ENCODE data around the gene PCK2.
A peak's percentile ranks its signal among the peaks of the same experiment; 100 is the strongest.

The PCK2 gene

GRCh38 chr14:24115422-24116127, 21.5 kb downstream of the PCK2 start:
- no peak for DNase-seq (ENCODE audit: low read depth, low spot score)

DNA sequence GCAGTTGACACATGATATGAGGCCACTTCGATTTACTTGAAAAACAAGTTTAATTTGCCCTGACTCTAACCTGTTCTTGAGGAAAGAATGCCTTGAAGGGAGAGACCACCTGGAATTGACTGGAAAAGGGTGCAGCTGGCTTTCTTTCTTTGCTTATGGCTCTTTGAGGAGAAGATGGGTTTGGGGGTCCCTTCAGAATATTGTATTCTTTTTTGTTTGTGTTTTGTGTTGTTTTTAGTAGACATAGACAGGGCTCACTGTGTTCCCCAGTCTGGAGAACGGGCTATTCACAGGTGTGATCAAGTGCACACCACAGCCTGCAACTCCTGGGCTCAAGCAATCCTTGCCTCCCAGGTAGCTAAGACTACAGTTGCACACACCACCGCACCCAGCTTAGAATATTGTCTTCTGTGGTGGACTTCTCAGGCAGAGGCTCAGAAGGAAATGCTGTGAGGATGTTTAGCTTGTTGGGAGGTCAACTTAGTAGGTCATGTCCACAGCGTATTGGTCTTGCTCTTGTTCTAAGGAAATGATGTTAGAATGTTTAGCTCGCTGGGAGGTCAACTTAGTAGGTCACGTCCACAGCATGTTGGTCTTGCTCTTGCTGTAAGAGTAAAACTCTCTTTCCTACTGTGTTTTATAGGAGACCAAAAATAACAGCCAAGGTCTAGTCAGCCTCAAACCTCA, 22.2 kb downstream of the PCK2 start:
- DNase-seq (ENCODE audit: low read depth, low spot score) = no peak

DNA sequence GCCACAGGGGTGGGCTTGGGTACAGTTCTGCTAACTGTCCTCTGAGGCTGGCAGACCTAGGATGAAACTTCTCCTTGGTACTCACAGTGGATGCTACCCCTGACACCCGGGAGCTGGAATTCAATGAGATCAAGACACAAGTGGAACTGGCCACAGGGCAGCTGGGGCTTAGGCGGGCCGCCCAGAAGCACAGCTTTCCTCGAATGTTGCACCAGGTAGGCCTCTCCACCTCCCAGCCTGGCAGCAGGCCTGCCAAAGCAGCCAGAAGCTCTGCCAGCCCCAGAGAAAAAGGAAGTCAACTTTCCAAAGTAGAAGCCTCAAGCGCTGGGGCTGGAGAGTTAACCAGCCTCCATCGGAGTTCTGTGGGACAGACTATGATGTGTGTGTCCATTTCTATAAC, 23.1 kb downstream of the PCK2 start:
- no peak for DNase-seq (ENCODE audit: low read depth, low spot score)

- DNase-seq (ENCODE audit: low read depth, low spot score) = no peak
These were observed 25.6 kb downstream of the PCK2 start for GRCh38 chr14:24119691-24120090.

GRCh38 chr14:24121210-24121609, 27.1 kb downstream of the PCK2 start:
- DNase-seq (ENCODE audit: low read depth, low spot score) = no peak

DNA sequence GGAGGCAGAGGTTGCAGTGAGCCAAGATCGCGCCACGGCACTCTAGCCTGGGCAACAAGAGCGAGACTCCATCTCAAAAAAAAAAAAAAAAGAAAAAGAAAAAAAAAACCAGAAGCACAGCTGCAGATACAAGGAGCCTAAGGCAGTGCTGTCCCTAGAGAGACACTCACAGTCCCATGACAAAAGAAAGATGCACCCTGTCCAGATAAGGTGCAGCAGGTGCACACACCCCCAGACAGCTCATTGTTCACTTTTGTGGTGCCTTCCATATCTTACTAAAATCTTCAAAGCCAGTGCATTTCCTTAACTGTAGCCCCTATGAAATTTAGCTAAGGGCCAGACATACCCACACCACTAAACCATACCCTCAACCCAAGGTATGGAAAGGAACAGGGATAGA, 28.3 kb downstream of the PCK2 start:
- DNase-seq (ENCODE audit: low read depth, low spot score) = no peak

- DNase-seq (ENCODE audit: low read depth, low spot score) = no peak
These were observed 28.8 kb downstream of the PCK2 start for GRCh38 chr14:24122898-24123297.

DNA sequence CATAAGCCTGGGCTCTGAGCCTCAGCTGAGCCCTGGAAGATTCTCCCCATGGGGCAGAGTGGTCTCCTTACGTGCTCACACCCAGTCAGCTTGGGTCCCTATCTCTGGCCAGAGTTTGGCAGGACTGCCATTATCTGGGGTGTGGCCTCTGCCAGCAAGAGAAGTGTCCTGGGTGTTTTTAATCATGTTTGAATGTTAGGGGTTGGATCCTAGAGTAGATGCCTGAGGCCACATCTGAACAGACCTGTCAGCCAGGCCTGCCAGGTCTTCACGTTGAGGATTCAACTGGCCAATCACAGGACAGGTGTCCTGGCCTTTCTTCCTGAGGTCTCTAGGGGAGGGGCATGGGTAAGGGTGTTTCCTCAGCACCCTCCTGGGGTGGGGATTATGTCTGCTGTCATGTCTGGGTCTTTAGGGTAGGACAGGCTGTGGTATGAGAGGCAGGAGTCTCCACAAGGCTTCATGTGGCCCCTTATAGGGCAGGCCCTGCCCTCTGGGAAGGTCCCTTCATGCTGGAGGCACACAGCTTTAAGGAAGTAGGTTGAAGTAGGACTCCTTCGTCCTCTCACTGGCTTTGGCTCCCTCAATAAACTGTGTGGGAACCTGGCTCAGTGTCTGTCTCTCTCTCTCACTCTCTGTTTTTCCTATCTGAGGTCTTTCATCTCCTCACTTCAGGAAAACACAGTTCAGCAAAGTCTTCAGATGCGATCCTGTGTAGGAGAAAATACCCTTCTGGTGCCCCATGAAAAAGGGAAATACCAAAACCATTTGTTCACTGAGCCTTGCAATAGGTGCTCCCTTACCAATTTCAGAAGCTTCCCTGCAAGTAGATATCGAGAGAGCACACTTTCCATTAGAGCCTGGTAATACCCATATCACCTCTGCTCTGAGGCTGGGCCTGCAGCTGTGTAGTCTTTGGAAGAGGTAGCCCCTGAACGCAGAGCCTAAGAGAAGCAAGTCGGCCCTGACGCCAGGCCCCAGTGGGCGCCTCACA, 29.6 kb downstream of the PCK2 start:
- no peak for DNase-seq (ENCODE audit: low read depth, low spot score)

DNA sequence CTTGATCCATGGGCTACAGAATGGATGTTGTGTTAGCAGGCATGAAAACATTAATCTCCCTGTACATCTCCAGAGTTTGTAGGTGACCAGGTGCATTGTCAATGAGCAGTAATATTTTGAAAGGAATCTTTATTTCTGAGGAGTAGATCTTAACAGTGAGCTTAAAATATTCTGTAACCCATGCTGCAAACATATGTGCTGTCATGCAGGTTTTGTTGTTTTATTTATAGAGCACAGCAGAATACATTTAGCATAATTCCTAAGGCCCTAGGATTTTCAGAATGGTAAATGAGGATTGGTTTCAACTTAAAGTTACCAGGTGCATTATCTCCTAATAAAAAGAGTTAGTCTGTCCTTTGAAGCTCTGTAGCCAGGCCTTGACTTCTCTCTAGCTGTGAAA, 32.8 kb downstream of the PCK2 start:
- DNase-seq (ENCODE audit: low read depth, low spot score) = no peak

GRCh38 chr14:24127673-24128072, 33.6 kb downstream of the PCK2 start:
- DNase-seq (ENCODE audit: low read depth, low spot score) = no peak

DNA sequence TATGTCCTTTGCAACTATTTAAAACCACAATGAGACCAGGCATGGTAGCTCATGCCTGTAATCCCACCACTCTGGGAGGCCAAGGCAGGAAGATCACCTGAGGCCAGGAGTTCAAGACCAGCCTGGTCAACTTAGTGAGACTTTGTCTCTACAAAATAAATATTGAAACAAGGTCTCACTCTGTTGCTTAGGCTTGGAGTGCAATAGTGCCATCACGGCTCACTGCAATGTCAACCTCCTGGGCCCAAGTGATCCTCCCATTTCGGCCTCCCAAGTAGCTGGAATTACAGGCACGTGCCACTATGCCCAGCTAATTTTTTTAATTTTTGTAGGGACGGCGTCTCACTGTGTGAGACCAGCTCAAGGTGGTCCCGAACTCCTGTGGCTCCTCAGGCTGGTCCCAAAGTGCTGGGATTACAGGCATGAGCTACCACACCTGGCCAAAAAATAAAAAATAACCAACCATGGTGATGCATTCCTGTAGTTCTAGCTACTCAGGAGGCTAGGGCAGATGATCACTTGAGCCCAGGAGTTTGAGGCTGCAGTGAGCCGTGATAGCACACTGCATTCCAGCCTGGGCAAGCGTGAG, 35.4 kb downstream of the PCK2 start:
- DNase-seq (ENCODE audit: low read depth, low spot score) = no peak

GRCh38 chr14:24130380-24130716, 36.2 kb downstream of the PCK2 start, which contains the start of gene FITM1:
FITM1 (plus strand) TSS chr14:24130659; CDS start chr14:24131564, 905 bp downstream.
- no peak for DNase-seq (ENCODE audit: low read depth, low spot score)

GRCh38 chr14:24130717-24131548, 36.8 kb downstream of the PCK2 start:
- DNase-seq (ENCODE audit: low read depth, low spot score) = no peak

DNA sequence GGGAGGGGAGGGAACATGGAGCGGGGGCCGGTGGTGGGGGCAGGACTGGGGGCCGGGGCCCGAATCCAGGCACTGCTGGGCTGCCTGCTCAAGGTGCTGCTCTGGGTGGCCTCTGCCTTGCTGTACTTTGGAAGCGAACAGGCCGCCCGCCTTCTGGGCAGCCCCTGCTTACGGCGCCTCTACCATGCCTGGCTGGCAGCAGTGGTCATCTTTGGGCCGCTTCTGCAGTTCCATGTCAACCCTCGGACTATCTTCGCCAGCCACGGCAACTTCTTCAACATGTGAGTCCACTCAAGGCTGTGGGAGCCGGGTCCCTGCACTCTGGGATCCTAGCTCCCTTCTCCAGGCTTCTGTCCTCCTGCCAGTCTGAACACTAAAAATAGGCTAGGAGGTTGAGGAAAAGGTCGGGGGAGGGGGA, 37.4 kb downstream of the PCK2 start:
- no peak for DNase-seq (ENCODE audit: low read depth, low spot score)

DNA sequence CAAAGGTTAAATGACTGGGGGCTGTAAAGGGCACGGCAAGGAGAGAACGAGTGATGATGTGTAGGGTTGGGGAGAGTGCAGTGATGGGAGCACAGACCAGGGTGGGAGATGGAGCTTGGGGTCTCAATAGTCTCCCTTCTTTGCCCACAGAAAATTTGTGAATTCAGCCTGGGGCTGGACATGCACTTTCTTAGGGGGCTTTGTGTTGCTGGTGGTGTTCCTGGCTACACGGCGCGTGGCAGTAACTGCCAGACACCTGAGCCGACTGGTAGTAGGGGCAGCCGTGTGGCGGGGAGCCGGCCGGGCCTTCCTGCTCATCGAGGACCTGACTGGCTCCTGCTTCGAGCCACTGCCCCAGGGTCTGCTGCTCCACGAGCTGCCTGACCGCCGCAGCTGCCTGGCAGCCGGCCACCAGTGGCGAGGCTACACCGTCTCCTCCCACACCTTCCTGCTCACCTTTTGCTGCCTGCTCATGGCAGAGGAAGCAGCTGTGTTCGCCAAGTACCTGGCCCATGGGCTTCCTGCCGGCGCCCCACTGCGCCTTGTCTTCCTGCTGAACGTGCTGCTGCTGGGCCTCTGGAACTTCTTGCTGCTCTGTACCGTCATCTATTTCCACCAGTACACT, 38.1 kb downstream of the PCK2 start:
- DNase-seq (ENCODE audit: low read depth, low spot score) = no peak

DNA sequence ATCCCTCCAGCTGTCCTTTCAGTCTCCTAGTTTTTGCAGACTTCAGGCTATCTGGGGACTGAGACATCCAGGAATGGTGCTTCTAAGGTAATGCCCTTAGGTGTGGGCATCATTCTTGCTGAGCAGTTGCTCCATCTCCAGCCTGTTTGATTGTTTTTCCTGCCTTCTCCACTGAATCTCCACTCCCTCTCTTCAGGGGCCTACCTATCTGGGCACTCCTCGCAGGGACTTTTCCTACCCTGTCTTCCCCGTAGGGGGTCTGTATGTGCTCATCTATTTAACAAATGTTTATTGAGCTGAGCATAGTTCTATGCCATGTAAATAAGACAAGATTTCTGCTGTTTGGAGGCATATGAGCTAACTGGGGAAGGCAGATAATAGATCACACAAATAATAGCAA, 38.9 kb downstream of the PCK2 start:
- no peak for DNase-seq (ENCODE audit: low read depth, low spot score)

DNA sequence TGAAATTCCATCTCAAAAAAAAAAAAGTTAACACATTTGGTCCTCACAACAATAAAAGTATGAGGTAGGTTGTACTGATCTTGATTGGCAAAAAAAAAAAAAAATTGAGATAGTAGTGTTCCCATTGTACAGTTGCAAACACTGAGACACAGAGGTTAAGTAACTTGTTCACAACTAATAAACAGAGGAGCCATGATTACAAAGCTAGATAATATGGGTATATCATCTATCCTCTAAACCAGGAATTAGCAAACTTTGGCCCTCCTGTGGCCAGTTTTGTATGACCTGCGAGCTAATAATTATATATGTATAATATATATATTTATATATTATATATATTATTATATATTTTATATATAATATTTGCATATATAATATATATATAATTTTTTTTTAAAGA, 39.6 kb downstream of the PCK2 start:
- no peak for DNase-seq (ENCODE audit: low read depth, low spot score)

GRCh38 chr14:24135584-24135833, 41.4 kb downstream of the PCK2 start:
- no peak for DNase-seq (ENCODE audit: low read depth, low spot score)

GRCh38 chr14:24135834-24136683, 41.9 kb downstream of the PCK2 start, which contains the start of gene PSME1:
PSME1 (plus strand) TSS chr14:24136194; CDS start chr14:24136263, 69 bp downstream.
- peak; percentile 79 for DNase-seq (ENCODE audit: low read depth, low spot score)

All from activated CD4-positive, CD25-positive, alpha-beta regulatory T cell treated with anti-CD3 and anti-CD28 coated beads, Interleukin-2, amount 50 U/mL, for 16 hours (primary cell).